AML-193 (cell line): ENCODE measurements around the gene ITGA5.

Experiments used
- DNase-seq, 2 experiments: peaks; one replicate each; lab custom pipeline; 2025; lab: John Stamatoyannopoulos, UW

The ITGA5 gene

DNA sequence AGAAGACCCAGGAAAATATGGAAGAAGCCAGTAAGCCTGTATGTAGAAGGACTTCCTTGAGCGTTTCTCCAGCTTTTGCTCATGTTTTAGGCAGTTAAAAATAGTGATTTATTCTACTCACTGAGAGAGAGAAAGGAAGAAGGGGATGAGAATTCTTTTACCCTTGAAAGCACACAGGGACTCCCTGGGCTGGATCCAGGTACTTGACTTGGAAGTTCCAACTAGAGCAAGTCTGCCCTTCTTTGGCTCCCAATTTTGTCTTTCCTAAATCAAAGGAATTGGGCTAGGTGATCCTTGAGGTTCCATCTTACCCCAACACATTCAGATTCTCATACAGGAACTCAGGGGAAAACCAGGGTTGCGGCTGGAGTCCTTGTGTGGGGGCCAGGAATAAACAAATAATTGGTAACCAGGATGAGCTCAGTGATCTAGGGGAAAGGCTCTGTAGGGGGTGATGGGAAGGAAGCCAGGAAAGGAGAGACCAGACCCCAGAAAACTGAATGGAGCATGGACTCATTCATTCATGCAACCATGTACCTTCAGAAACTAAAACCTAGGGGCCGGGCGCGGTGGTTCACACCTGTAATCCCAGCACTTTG lies 11.5 kb upstream of the ITGA5 start:
- DNase-seq = no peak

DNA sequence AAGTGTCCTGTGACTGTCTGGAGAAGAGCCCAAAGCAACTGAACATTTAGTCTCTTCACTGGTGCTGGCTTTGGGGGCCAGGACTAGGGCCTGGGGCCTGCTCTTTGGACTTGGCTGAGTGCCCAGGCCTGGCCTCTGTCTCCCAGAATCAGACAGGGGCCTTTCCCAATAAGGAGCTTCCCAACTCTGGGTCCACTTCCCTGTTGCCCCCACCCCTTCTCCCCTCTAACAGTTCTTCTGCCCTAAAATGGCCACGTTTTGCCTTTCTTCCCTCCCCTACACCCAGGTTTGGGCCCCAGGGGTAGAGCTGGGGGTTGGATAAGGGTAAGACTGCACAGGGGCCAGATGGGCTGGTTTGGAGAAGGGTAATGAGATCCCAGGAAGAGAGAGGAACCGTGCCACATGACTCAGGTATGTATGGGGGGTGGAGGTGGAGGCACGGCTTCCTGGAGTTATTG lies 10.0 kb upstream of the ITGA5 start:
- DNase-seq = peak in 1 of 2 experiments; percentile 47

DNA sequence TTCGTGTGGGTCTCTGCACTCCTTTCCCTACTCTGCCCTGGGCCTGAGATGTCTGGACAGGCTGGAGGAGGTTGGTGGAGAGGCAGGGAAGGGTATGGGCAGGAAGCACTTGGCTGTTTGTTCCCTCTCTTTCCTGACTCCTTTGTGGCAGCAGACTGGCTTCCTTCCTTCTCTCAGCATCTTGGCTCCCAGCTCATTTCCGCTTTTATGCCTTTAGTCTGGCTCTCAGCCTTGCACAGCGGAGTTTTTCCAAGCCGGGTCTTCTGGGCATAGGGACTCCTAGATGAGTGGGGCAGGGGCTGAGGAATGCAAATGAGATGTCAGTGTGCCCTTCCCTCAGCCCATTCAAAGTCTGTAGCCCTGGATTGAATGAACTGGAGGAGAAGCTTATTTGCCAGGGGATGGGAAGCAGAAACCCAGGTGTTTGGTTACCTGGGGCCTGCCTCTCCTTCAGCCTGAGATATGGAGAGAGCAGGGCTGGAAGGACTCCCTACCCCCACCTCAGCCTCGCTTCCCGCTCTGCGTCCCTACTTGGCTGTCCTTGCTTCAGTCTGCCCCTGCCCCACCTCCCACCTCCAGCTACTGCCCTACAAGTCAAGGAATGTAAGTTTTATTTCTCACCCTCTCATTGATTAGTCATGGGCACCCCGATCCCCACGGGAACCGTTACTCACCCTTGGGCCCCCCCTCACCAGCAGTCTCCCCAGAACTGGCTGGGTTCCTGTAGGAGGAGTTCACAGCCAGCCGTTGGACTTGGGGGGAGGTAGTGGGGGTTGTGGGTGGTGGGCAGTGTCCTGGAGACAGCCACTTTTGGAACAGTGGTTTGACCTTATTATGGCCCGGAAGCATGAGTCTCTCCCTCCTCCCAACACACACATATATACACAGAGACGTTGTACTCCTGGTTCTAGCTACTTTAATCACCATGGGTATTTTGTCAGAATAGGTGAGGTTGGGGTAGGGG lies 9.3 kb upstream of the ITGA5 start:
- peak; percentile 91 to 93 for DNase-seq

DNA sequence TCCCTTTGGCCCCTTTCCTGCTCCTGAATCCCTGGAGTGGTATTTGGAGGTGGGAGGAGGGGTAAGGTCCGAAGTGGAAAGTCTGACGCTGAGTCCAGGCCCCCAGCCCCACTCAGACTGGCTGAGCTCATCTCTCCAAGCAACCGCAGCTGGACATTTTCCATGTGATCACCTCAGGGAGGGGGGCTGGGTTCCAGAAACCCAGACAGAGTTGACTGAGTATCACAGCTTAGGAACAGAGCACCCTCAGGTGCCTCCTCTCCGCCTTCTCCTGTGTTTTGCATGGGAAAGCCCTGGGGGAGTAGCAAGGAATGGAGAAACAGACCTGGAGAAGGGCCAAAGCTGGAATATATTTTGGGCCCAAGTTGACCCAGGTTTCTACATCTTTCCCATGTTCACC lies 8.0 kb upstream of the ITGA5 start:
- no peak for DNase-seq

DNA sequence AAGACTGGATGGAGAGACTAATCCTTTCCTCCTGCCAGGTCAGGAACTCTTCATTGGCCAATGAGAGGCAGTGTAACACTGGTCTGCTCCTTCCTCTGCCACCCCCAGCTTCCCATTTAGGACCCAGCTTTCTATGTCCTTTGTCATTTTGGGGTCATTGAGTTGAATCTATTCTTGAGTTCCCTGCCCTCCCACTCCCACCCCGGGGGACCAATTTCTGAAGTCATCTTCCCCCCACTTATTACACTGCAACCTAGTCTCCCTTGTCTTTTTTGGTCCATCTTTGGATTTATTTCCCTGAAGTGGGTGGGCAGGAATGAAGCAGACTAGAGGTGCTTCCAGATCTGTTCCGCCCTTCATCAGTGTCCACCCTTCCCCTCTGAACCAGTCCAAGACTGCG lies 7.6 kb upstream of the ITGA5 start:
- DNase-seq = no peak

DNA sequence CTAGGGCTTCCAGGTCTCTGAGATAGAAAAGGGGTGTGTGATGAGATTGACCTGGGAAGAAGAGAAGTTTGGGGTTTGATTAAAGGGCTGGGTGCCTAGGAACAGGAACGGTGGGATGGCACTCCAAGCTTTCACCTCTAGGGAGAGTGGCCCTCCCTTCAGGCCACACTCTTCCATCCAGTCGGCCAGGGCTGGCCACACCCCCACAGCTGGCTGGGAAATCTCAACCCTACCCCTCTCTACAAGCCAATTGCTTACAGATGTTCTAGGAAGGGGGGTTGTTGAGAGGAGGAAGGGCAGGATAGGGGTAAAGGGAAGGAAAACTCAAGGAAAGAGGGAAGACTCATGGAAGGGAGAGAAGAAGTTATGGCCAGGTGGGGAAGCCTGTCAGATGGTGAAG lies 6.6 kb upstream of the ITGA5 start:
- no peak for DNase-seq

DNA sequence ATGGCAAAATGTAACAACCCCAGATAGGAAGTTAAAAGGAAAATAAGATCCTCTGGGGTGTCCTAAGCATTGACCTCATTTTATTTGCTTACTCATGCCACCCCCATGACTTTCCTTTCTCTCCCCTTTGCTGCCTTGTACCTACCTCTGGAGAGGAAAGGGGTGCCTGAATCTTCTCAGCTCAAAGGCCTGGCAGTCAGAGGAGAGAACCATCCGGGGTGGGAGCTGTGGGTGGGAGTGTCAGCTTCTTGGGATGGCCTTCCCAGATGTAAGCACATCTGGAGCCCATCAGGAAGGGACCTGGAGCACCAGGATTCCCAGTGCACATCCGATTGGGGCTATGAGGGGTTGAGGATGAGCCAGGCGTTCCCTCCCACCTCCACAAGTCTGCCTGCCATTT lies 5.2 kb upstream of the ITGA5 start:
- DNase-seq = peak in 1 of 2 experiments; percentile 19

- no peak for DNase-seq
Observed at GRCh38 chr12:54423816-54424150, 4.7 kb upstream of the ITGA5 start.

- no peak for DNase-seq
Observed at GRCh38 chr12:54421879-54422250, 2.8 kb upstream of the ITGA5 start.

- no peak for DNase-seq
Observed at GRCh38 chr12:54421175-54421878, 2.3 kb upstream of the ITGA5 start.

- no peak for DNase-seq
Observed at GRCh38 chr12:54420766-54421144, 1.7 kb upstream of the ITGA5 start.

- no peak for DNase-seq
Observed at GRCh38 chr12:54418441-54419087, 502 bp downstream of the ITGA5 start.

GRCh38 chr12:54417712-54418440 lies 1.2 kb downstream of the ITGA5 start:
- DNase-seq = no peak

GRCh38 chr12:54416687-54417603 lies 2.1 kb downstream of the ITGA5 start:
- peak in 1 of 2 experiments; percentile 39 for DNase-seq

- DNase-seq = peak; percentile 41 to 54
Observed at GRCh38 chr12:54415221-54415929, 3.7 kb downstream of the ITGA5 start.

DNA sequence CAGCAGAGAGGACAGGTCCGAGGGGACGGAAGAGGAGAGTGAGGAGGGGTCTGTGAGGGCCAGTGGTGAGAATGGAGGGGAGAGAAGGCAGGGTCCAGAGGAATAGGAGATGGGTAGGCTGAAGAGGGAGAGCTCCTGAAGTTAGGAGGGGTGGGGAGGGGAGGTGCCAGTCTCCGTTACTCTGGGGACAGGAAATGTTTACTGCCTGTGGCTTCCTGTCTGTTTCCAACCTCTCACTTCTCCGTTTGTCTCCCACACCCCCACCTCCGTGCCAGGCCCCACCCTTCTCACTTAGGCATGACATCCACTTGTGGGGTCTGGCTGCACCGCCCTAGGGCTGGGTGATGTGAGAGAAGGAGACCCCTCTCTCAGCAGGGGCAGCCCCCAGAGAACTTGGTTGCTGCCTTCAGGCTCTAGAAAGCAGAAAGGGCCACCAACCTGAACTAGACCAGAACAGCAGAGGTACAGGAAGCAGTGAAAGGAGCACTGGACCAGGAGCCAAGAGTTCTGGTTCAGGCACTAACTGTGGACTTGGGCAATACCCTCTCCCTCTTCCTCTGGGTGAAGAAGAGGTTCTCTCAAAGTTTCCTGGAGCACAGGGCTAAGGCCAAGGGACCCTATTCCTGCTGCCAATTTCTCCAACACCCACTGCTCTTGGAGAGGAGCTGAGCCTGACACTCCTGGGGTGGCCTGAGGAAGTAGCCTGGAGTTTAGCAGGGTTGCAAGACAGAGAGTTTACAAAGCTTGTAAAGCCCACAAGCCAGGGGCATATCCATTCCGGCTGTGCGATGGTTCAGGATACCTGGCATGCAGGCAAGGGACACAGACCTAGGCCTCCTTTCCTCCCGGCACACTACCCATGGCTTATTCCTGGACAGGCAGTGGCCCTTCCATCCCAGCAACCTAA lies 5.5 kb downstream of the ITGA5 start:
- peak; percentile 86 to 90 for DNase-seq

DNA sequence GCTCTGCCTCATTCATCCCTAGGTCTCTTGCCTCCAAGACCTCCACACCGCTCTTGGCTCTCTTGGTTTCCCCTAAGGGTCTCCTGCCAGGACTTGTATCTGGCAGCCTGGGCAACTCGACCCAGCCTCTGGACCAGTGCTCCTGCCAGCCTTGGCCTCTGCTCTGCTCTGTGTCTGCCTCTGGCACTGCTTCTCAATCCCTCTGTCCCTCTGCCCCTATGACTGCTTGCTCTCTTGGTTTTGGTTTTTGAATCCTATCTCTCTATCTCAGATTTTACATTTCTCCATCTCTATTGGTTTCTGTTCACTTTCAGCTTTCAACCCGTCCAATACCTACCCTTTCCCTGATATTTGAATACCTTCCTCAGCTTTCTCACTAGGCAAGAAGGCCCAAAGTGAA lies 6.3 kb downstream of the ITGA5 start:
- DNase-seq = no peak

DNA sequence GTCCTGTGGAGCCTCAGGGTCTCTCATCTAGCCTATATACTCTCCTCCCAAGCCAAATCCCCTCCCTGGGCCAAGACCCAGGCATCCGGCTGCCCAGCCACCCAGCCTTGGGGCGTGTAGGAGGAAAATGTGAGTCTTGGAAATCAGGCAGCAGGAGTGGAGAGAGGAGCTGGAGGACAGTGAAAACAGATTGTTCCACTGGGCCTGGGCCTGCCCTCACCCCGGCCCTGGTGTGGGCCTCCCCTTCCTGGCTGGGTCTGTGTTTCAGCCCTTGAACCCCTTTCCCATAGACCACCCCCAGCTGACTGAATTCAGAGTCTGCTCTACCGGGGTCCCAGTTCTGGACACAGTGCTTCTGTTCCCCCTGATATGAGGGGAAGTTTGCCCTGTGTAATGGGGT lies 6.7 kb downstream of the ITGA5 start:
- no peak for DNase-seq
